OCI-LY1 (cell line): ENCODE data around the gene PDE4D.

Experiments
- EZH2 ChIP-seq: fragments of 200-600 bp; sonication (generic), shearing (Covaris generic); IDR thresholded peaks from 2 replicates; pipeline ENCODE4 v1.8.0; 2017; ENCODE audit warnings: borderline replicate concordance, mixed run types, mild to moderate bottlenecking, antibody characterized with exemption, low read length, moderate library complexity, mixed read lengths
- TF ChIP-seq, protein P1 (sequence below): fragments of 200-600 bp; sonication (generic), shearing (Covaris generic); IDR thresholded peaks from 2 replicates; pipeline ENCODE4 v1.5.1; 2017; ENCODE audit warnings: mild to moderate bottlenecking, antibody characterized with exemption, low read length, moderate library complexity, mixed read lengths

DNA sequence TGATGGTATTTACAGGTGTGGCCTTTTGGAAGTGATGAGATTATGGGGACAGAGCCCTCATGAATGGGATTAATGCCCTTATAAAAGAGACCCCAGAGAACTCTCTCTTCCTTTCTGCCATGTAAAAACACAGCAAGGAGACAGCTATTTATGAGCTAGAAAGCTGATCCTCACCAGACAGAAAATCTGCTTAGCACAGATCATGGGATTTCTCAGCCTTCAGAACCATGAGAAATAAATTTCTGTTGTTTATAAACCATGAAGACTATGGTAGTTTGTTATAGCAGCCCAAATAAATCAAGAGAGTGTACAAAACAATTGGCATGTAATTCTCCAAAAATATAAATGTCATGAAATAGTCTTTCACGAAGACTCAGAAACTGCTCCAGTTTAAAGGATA lies 211.0 kb downstream of the PDE4D start:
- TF ChIP-seq, protein P1, sequence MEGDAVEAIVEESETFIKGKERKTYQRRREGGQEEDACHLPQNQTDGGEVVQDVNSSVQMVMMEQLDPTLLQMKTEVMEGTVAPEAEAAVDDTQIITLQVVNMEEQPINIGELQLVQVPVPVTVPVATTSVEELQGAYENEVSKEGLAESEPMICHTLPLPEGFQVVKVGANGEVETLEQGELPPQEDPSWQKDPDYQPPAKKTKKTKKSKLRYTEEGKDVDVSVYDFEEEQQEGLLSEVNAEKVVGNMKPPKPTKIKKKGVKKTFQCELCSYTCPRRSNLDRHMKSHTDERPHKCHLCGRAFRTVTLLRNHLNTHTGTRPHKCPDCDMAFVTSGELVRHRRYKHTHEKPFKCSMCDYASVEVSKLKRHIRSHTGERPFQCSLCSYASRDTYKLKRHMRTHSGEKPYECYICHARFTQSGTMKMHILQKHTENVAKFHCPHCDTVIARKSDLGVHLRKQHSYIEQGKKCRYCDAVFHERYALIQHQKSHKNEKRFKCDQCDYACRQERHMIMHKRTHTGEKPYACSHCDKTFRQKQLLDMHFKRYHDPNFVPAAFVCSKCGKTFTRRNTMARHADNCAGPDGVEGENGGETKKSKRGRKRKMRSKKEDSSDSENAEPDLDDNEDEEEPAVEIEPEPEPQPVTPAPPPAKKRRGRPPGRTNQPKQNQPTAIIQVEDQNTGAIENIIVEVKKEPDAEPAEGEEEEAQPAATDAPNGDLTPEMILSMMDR: no peak
- TF ChIP-seq EZH2: no peak
